ENCODE results near the gene ADGRL2.

DNA sequence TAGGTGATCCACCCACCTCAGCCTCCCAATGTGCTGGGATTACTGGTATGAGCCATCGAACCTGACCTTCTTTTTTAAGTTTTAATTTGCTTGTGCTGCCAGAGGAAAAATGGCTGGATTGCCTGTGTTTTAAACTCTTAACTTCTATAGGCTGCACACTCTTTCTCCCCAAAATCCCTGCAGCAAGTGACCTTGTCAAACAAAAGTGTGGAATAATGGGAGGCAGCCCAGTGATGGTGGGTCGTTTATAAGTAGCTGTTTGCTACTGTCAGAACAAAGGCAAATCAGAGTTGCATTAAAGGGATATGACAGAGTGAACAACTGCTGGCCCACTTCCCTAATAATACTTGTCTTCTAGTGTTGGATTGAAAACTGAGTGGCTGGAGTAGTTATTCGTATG lies 74.2 kb downstream of the ADGRL2 start:
- TF ChIP-seq POLR2AphosphoS5 (IDR thresholded peaks at IDR 0.05; ENCODE audit: insufficient read depth, low read depth, low read length) (no peak), POLR2A (IDR thresholded peaks at IDR 0.05; ENCODE audit: low read depth, low read length) (no peak), MYC (IDR thresholded peaks at IDR 0.05; ENCODE audit: low read depth, low read length) (no peak), GATA2 (IDR thresholded peaks at IDR 0.05; ENCODE audit: insufficient read depth, insufficient read length, low read depth, low read length) (no peak), EZH2 (IDR thresholded peaks at IDR 0.05; ENCODE audit: borderline replicate concordance, low read depth, low read length, severe bottlenecking) (no peak), JUN (IDR thresholded peaks at IDR 0.05; ENCODE audit: borderline replicate concordance, insufficient read depth, insufficient read length, low read depth) (no peak), FOS (IDR thresholded peaks at IDR 0.05; ENCODE audit: borderline replicate concordance, insufficient read depth, low read length) (no peak)
- TF ChIP-seq, protein P1, sequence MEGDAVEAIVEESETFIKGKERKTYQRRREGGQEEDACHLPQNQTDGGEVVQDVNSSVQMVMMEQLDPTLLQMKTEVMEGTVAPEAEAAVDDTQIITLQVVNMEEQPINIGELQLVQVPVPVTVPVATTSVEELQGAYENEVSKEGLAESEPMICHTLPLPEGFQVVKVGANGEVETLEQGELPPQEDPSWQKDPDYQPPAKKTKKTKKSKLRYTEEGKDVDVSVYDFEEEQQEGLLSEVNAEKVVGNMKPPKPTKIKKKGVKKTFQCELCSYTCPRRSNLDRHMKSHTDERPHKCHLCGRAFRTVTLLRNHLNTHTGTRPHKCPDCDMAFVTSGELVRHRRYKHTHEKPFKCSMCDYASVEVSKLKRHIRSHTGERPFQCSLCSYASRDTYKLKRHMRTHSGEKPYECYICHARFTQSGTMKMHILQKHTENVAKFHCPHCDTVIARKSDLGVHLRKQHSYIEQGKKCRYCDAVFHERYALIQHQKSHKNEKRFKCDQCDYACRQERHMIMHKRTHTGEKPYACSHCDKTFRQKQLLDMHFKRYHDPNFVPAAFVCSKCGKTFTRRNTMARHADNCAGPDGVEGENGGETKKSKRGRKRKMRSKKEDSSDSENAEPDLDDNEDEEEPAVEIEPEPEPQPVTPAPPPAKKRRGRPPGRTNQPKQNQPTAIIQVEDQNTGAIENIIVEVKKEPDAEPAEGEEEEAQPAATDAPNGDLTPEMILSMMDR (IDR thresholded peaks at IDR 0.05; ENCODE audit: extremely low read depth in 1 of 2, insufficient read depth in 1 of 2, low read depth in 1 of 2, low read length in 2 of 2), result no peak
